Natural killer cell (primary cell): ENCODE measurements around the gene CBLB. TPM values are rescaled to one million over a fixed set of nuclear protein-coding genes. Genes with fewer than 3 reads are reported as not detected.

Source experiments
- ATAC-seq, 3 donors: fragments of 150-1000 bp in 2 of 3; fragments of 200-7000 bp in 1 of 3; cut with Tn5 transposase; 1 replicate in 1 of 3; 2 replicates in 2 of 3; pipeline ENCODE4 v1.10.0; 2021; ENCODE audit warnings: mild to moderate bottlenecking in 2 of 3, moderate library complexity in 2 of 3
- DNase-seq, 2 donors: peaks; one replicate each; pipeline versions ENCODE4 v3.0.0 to v3.0.0-alpha.2; 2013 to 2021; ENCODE audit warnings: mixed read lengths in 1 of 2
- H3K27ac ChIP-seq: one replicate; pipeline ENCODE4 v1.5.1; 2013; ENCODE audit warnings: mild to moderate bottlenecking, low read length
- H3K27me3 ChIP-seq: one replicate; pipeline ENCODE4 v1.6.1; 2013; ENCODE audit warnings: low read length; ENCODE audit not compliant: control insufficient read depth, insufficient read depth
- H3K36me3 ChIP-seq: one replicate; pipeline ENCODE4 v1.6.1; 2013; ENCODE audit warnings: low read length; ENCODE audit not compliant: control insufficient read depth, insufficient read depth
- H3K4me1 ChIP-seq: one replicate; pipeline ENCODE4 v1.6.1; 2013; ENCODE audit warnings: low read length; ENCODE audit not compliant: control insufficient read depth, insufficient read depth
- H3K4me3 ChIP-seq: one replicate; pipeline ENCODE4 v1.5.1; 2013; ENCODE audit warnings: low read length
- H3K9me3 ChIP-seq: one replicate; pipeline ENCODE4 v1.6.1; 2013; ENCODE audit warnings: low read length; ENCODE audit not compliant: control insufficient read depth, insufficient read depth
- H3K27ac Mint-ChIP-seq, 2 donors: one replicate each; pipeline ENCODE4 v1.8.0; 2022; ENCODE audit warnings: mild to moderate bottlenecking in 2 of 2, mixed read lengths in 2 of 2, moderate library complexity in 1 of 2
- H3K27me3 Mint-ChIP-seq, 2 donors: one replicate each; pipeline ENCODE4 v1.8.0; 2022; ENCODE audit warnings: low read depth in 2 of 2, mixed read lengths in 2 of 2
- H3K36me3 Mint-ChIP-seq: one replicate; pipeline ENCODE4 v1.8.0; 2022; ENCODE audit warnings: mixed read lengths
- H3K4me1 Mint-ChIP-seq, 2 donors: one replicate each; pipeline ENCODE4 v1.8.0; 2022; ENCODE audit warnings: mixed read lengths in 2 of 2
- H3K4me3 Mint-ChIP-seq: one replicate; pipeline ENCODE4 v1.8.0; 2022; ENCODE audit warnings: mild to moderate bottlenecking, moderate library complexity, mixed read lengths
- H3K9me3 Mint-ChIP-seq, 2 donors: one replicate each; pipeline ENCODE4 v1.8.0; 2022; ENCODE audit warnings: mixed read lengths in 2 of 2
- WGBS: methylation state at CpG from one replicate; pipeline ENCODE4 v1.1.7; 2013; ENCODE audit warnings: missing lambda C conversion rate; ENCODE audit not compliant: insufficient coverage; 5-methylcytosine and 5-hydroxymethylcytosine counted together
- intact Hi-C: fragments of 100-400 bp; cut with micrococcal nuclease; formaldehyde crosslinking; loops from one replicate; pipeline ENCODE4 v1.14.2; 2022
- total RNA-seq, 4 donors: library from RNA; stranded (reverse); fragments of 120-200 nt in 1 of 4; gene quantifications; one replicate each; pipeline versions ENCODE4 v1.2.3 to v1.2.4, GENCODE V29; 2013 to 2022
- TF ChIP-seq, protein P1 (sequence below): fragments of 200-600 bp; IDR thresholded peaks from one replicate; pipeline ENCODE4 v1.8.0; 2022; ENCODE audit warnings: antibody characterized with exemption

CBLB gene
- total RNA-seq, 3 donors from 2014 or later (not counting 1 experiment from before 2014, with no cell fraction given) = 180 to 287 (median 230) TPM

DNA sequence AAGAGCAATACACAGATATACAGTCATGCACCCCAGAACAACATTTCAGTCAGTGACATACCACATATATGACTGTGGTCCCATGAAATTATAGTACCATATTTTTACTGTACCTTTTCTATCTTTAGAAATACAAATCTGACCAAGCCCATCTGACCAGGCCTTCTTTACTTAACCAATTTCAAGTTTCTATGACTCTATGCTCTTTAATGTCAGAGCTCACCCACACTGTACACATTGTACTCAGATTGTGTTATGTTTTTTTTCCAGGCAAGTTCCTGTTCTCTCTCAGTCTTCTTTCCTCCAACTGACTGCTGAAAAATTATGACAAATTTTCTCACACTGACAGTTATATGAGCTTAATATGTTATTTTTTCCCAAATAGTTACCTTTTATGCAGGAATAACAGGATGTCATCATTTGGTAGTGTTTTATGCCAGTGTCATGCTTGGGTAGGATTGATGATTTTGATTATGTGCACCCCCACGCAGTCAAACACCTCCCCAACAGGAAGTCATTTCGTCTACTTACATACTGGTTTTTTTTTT lies 8.0 kb upstream of the CBLB start:
- no peaks in the 10 kb centered on the region for H3K9me3 Mint-ChIP-seq
- DNase-seq = peak in 1 of 2 donors; percentile 59
- TF ChIP-seq, protein P1, sequence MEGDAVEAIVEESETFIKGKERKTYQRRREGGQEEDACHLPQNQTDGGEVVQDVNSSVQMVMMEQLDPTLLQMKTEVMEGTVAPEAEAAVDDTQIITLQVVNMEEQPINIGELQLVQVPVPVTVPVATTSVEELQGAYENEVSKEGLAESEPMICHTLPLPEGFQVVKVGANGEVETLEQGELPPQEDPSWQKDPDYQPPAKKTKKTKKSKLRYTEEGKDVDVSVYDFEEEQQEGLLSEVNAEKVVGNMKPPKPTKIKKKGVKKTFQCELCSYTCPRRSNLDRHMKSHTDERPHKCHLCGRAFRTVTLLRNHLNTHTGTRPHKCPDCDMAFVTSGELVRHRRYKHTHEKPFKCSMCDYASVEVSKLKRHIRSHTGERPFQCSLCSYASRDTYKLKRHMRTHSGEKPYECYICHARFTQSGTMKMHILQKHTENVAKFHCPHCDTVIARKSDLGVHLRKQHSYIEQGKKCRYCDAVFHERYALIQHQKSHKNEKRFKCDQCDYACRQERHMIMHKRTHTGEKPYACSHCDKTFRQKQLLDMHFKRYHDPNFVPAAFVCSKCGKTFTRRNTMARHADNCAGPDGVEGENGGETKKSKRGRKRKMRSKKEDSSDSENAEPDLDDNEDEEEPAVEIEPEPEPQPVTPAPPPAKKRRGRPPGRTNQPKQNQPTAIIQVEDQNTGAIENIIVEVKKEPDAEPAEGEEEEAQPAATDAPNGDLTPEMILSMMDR = no peak
- peak; percentile 69 to 86 (median 76) for ATAC-seq
- peak overlapping the region; percentile 65 for H3K27ac ChIP-seq
- H3K36me3 ChIP-seq = no peaks in the 10 kb centered on the region
- H3K4me3 ChIP-seq = peak overlapping the region; percentile 4
- peak overlapping the region; percentile 87 to 92 for H3K27ac Mint-ChIP-seq
- H3K4me1 ChIP-seq = peaks cover 4% of the 10 kb centered on the region
- WGBS = no CpG with 5 or more reads among the region's 2 CpGs
- H3K9me3 ChIP-seq = no peaks in the 10 kb centered on the region
- peaks cover 24% of the 10 kb centered on the region in 2 donors for H3K4me1 Mint-ChIP-seq
- intact Hi-C loops = no loop called here
- H3K4me3 Mint-ChIP-seq = peak overlapping the region; percentile 79
- H3K27me3 ChIP-seq = no peaks in the 10 kb centered on the region
- no peaks in the 10 kb centered on the region for H3K36me3 Mint-ChIP-seq
- no peaks in the 10 kb centered on the region for H3K27me3 Mint-ChIP-seq

DNA sequence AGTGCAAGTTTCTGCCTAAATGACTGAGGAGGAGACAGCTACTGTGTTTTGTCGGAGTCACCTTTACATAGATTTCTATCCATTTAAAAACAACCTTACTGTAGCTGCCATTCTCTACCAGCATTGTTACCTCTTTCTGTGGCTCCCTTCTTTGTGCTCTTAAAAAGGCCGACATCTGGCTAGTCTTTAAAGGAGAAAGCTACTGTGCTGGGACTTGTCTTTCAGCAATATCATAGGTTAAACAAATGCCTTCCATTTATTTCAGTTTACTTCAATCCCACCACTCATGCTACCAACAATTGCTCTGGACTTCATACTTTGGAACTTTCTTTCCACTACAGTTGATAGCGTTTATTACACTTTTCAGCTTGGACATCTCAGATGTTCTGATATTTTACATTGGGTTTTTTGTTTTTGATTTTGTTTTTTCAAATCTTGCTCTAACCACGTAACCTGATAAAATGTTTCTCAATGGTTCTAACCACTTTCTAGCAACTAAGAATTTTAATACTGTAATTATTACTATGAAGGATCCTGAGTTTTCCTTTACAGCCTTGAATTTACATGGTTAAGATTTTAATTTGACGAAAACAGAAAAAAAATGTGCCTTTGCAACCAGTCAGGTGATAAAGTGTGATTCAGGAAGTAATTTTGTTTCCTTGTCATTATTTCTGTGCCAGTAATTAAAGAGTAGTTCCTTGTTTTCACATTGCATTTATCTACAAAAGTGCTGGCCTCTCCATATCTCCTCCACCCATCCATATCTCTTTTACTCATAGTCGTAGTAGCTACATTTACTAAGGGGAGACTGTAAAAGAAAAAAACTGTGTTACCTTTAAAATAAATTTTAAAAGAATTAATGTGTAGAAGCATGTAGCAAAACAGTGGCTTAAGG lies 1.3 kb upstream of the CBLB start:
- Mint-ChIP-seq H3K27me3 (no peaks in the 10 kb centered on the region), H3K36me3 (peaks cover 8% of the 10 kb centered on the region), H3K4me3 (peak overlapping the region; percentile 100), H3K27ac (peak overlapping the region; percentile 95 to 97), H3K4me1 (peaks cover 48 to 50% of the 10 kb centered on the region in 2 donors), H3K9me3 (no peaks in the 10 kb centered on the region)
- Histone ChIP-seq H3K4me1 (peaks cover 3% of the 10 kb centered on the region), H3K4me3 (peak overlapping the region; percentile 99), H3K27me3 (no peaks in the 10 kb centered on the region), H3K27ac (peak overlapping the region; percentile 91), H3K9me3 (no peaks in the 10 kb centered on the region), H3K36me3 (peaks cover 7% of the 10 kb centered on the region)
- TF ChIP-seq, protein P1 = no peak
- ATAC-seq (no peak), DNase-seq (no peak)
- 60% methylated on average over 3 of the region's 6 CpGs for WGBS
- intact Hi-C loops = loop anchor here (2.0 to 10.0 kb wide), 5 partner anchors 25 to 465 kb away; no protein-coding TSS in a partner anchor

DNA sequence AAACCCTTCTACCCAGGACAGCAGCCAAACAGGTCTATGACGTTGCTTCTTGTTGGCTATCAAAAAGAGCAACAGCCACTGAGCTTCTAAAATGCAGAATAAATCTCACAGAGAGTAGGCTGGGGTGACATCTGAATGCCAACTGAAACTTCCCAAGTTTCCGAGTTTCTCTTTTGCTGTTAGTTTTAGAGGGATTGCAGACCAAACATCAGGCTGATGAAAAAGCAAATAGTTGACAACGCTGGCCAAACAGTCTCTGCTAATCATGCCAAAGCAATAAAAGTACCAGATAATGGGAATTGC lies 670 bp upstream of the CBLB start:
- H3K4me1 Mint-ChIP-seq = peaks cover 54 to 57% of the 10 kb centered on the region in 2 donors
- intact Hi-C loops = loop anchor here (2.0 to 10.0 kb wide), 5 partner anchors 25 to 465 kb away; no protein-coding TSS in a partner anchor

More for the DNA sequence above, 670 bp upstream of the CBLB start:
- Histone ChIP-seq H3K9me3 (no peaks in the 10 kb centered on the region), H3K27ac (peak overlapping the region; percentile 91), H3K4me3 (peak overlapping the region; percentile 99), H3K27me3 (no peaks in the 10 kb centered on the region), H3K4me1 (peaks cover 3% of the 10 kb centered on the region), H3K36me3 (peaks cover 10% of the 10 kb centered on the region)
- H3K27ac Mint-ChIP-seq = peak overlapping the region; percentile 95 to 97
- TF ChIP-seq, protein P1 = no peak
- no peak for DNase-seq
- peak overlapping the region; percentile 100 for H3K4me3 Mint-ChIP-seq
- WGBS = 3% methylated on average over 3 of the region's 3 CpGs
- no peak for ATAC-seq
- H3K9me3 Mint-ChIP-seq = no peaks in the 10 kb centered on the region
- H3K27me3 Mint-ChIP-seq = no peaks in the 10 kb centered on the region
- H3K36me3 Mint-ChIP-seq = peaks cover 8% of the 10 kb centered on the region
